ENCODE results near the gene TOR1AIP1.

GRCh38 chr1:179921981-179922872, 40.1 kb downstream of the TOR1AIP1 start:
- no peak for TF ChIP-seq POLR2A (IDR thresholded peaks at IDR 0.05; ENCODE audit: low read length)
- TF ChIP-seq GATA1 (IDR thresholded peaks at IDR 0.05; ENCODE audit: low read depth, low read length), result no peak

All from erythroblast (primary cell).